Glutamatergic neuron (in vitro differentiated cells): ENCODE results near the gene MAPKAP1. TPM values are rescaled to one million over a fixed set of nuclear protein-coding genes. Genes with fewer than 3 reads are reported as not detected.
"Not testable (repeated sequence)": the region's sequence is repeated elsewhere in the genome, so short reads cannot be mapped to it uniquely, and the experiment has no call there.

Source experiments
- DNase-seq: peaks from one replicate; pipeline ENCODE4 v3.0.0; 2022
- H3K27ac Mint-ChIP-seq: one replicate; pipeline ENCODE4 v1.8.0; 2020; ENCODE audit warnings: mild to moderate bottlenecking, mixed read lengths, inconsistent platforms; ENCODE audit not compliant: unreplicated experiment
- H3K27me3 Mint-ChIP-seq: one replicate; pipeline ENCODE4 v1.8.0; 2020; ENCODE audit warnings: mild to moderate bottlenecking, moderate library complexity, mixed read lengths, inconsistent platforms; ENCODE audit not compliant: unreplicated experiment
- H3K36me3 Mint-ChIP-seq: one replicate; pipeline ENCODE4 v1.8.0; 2020; ENCODE audit warnings: mild to moderate bottlenecking, mixed read lengths, inconsistent platforms; ENCODE audit not compliant: unreplicated experiment
- H3K4me1 Mint-ChIP-seq: one replicate; pipeline ENCODE4 v1.8.0; 2020; ENCODE audit warnings: mild to moderate bottlenecking, low read depth, mixed read lengths, inconsistent platforms; ENCODE audit not compliant: unreplicated experiment
- H3K4me3 Mint-ChIP-seq: one replicate; pipeline ENCODE4 v1.8.0; 2020; ENCODE audit warnings: mild to moderate bottlenecking, mixed read lengths, inconsistent platforms; ENCODE audit not compliant: unreplicated experiment
- H3K9me3 Mint-ChIP-seq: one replicate; pipeline ENCODE4 v1.8.0; 2020; ENCODE audit warnings: mild to moderate bottlenecking, moderate library complexity, mixed read lengths, inconsistent platforms; ENCODE audit not compliant: unreplicated experiment
- CTCF ChIP-seq: fragments of 200-600 bp; sonication (generic); IDR thresholded peaks from one replicate; pipeline ENCODE4 v1.5.0; 2021; ENCODE audit not compliant: partially characterized antibody, unreplicated experiment
- total RNA-seq: library from RNA; stranded (reverse); fragmentation: NEBNext Ultra II Directional; extraction: Animal tissue kit (Norgen Biotek cat#: 25700); gene quantifications from one replicate; pipeline ENCODE4 v1.2.1, GENCODE V29; 2021; ENCODE audit not compliant: unreplicated experiment

The MAPKAP1 gene
- total RNA-seq, 1 donor from 2014 or later = 59.6 TPM

GRCh38 chr9:125570246-125570645 lies 136.8 kb downstream of the MAPKAP1 start:
- H3K9me3 Mint-ChIP-seq = peaks cover 8% of the 10 kb centered on the region
- no peak overlapping the region for H3K4me3 Mint-ChIP-seq
- H3K4me1 Mint-ChIP-seq = no peaks in the 10 kb centered on the region
- no peak overlapping the region for H3K27ac Mint-ChIP-seq
- TF ChIP-seq CTCF = no peak
- DNase-seq = no peak
- peaks cover 5% of the 10 kb centered on the region for H3K27me3 Mint-ChIP-seq
- H3K36me3 Mint-ChIP-seq = peaks cover 41% of the 10 kb centered on the region

DNA sequence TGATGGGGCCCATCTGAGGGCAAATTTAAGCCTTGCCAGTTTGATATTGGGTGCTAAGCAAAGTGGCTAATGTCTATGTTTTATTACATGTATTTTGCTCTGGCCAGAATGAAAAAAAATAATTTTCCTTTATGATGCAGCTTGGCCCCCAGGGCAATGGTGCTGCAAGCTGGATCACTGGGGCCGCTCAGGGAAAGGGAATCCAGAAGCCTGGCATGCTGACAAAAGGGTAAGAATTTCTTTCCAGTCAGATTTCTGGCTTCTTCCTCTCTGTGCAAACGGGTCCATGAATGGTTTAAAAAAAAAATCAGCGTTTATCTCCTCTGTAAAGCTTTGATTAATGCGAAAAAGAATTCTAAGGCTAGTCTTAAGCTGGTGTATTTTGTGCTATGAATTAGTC lies 138.4 kb downstream of the MAPKAP1 start:
- no peak overlapping the region for H3K4me3 Mint-ChIP-seq
- no peak for DNase-seq
- H3K27ac Mint-ChIP-seq = no peak overlapping the region
- peaks cover 5% of the 10 kb centered on the region for H3K9me3 Mint-ChIP-seq
- peaks cover 29% of the 10 kb centered on the region for H3K36me3 Mint-ChIP-seq
- peaks cover 5% of the 10 kb centered on the region for H3K27me3 Mint-ChIP-seq
- peaks cover 2% of the 10 kb centered on the region for H3K4me1 Mint-ChIP-seq
- TF ChIP-seq CTCF = no peak

GRCh38 chr9:125566051-125566450 lies 141.0 kb downstream of the MAPKAP1 start:
- not testable (repeated sequence) for H3K27ac Mint-ChIP-seq, H3K27me3 Mint-ChIP-seq, DNase-seq, H3K4me3 Mint-ChIP-seq, H3K9me3 Mint-ChIP-seq, H3K4me1 Mint-ChIP-seq
- H3K36me3 Mint-ChIP-seq = peaks cover 11% of the 10 kb centered on the region

GRCh38 chr9:125565126-125565525 lies 141.9 kb downstream of the MAPKAP1 start:
- no peak for DNase-seq
- peaks cover 9% of the 10 kb centered on the region for H3K36me3 Mint-ChIP-seq
- peaks cover 5% of the 10 kb centered on the region for H3K27me3 Mint-ChIP-seq
- no peak overlapping the region for H3K27ac Mint-ChIP-seq
- H3K4me1 Mint-ChIP-seq = peaks cover 2% of the 10 kb centered on the region
- peaks cover 2% of the 10 kb centered on the region for H3K9me3 Mint-ChIP-seq
- no peak for TF ChIP-seq CTCF
- no peak overlapping the region for H3K4me3 Mint-ChIP-seq

DNA sequence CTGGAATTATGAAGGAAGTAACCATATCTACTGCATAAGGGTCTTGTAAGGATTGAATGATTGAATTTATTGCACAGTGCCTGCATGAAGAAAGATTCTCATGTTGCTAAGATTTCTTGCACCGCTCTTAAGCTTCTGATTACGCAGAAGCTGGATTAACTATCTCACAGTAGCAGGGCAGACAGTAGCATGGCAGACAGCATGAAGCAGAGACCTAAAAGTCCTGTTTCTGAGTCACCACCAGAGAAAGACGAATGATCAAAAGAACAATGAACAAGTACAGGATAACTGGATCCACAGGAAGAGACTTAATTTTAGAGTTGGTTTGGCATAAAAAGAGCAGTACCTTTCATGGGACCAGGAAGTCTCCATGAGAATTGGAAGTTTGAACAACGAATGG lies 142.4 kb downstream of the MAPKAP1 start:
- DNase-seq = no peak
- TF ChIP-seq CTCF = no peak
- Mint-ChIP-seq H3K27ac (no peak overlapping the region), H3K9me3 (no peaks in the 10 kb centered on the region), H3K4me1 (peaks cover 2% of the 10 kb centered on the region), H3K36me3 (peaks cover 5% of the 10 kb centered on the region), H3K4me3 (no peak overlapping the region), H3K27me3 (peaks cover 5% of the 10 kb centered on the region)

DNA sequence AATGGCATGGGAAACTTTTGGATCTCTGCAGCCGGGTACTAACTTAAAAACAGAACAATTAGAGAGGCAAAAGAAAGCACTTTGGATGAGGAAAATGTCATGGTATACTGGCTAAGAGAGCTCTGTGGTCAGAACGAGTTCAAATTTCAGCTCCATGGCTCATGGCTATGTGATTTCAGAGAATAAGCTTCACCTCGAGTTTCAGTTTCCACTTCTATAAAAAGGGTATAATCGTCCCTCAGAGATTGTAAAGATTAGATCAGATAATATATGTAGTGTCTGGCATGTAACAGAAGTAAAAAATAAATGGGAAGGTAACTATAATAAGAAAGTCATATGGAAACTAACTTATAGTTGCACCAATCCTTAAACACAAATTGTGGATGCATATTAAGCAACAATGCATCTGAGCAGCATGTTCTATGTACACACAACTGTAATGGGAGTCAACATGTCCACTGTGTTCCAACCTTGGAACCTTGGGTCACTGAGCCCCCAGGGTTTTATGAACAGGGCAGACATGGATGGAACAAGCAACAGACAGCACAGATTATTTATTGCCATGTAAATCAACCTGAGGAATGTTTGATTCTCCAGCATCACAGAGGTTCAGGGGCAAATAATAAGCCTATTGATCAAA lies 145.4 kb downstream of the MAPKAP1 start:
- no peak for DNase-seq
- H3K4me3 Mint-ChIP-seq = no peak overlapping the region
- TF ChIP-seq CTCF = no peak
- no peaks in the 10 kb centered on the region for H3K36me3 Mint-ChIP-seq
- H3K9me3 Mint-ChIP-seq = no peaks in the 10 kb centered on the region
- no peaks in the 10 kb centered on the region for H3K27me3 Mint-ChIP-seq
- H3K4me1 Mint-ChIP-seq = peaks cover 7% of the 10 kb centered on the region
- H3K27ac Mint-ChIP-seq = no peak overlapping the region
